Hematopoietic multipotent progenitor cell treated with erythropoietin and hydrocortisone succinate and interleukin-3 and kit ligand, for 17 days (in vitro differentiated cells): Measurements from ENCODE around the gene OGT.
"Not testable (repeated sequence)": the region's sequence is repeated elsewhere in the genome, so short reads cannot be mapped to it uniquely, and the experiment has no call there.

Experiments
- DNase-seq: peaks from one replicate; pipeline ENCODE4 v3.0.0-alpha.2; 2015; ENCODE audit warnings: low spot score

Gene OGT

GRCh38 chrX:71540801-71541200 is 7.9 kb downstream of the OGT start:
- DNase-seq = peak; percentile 21

DNA sequence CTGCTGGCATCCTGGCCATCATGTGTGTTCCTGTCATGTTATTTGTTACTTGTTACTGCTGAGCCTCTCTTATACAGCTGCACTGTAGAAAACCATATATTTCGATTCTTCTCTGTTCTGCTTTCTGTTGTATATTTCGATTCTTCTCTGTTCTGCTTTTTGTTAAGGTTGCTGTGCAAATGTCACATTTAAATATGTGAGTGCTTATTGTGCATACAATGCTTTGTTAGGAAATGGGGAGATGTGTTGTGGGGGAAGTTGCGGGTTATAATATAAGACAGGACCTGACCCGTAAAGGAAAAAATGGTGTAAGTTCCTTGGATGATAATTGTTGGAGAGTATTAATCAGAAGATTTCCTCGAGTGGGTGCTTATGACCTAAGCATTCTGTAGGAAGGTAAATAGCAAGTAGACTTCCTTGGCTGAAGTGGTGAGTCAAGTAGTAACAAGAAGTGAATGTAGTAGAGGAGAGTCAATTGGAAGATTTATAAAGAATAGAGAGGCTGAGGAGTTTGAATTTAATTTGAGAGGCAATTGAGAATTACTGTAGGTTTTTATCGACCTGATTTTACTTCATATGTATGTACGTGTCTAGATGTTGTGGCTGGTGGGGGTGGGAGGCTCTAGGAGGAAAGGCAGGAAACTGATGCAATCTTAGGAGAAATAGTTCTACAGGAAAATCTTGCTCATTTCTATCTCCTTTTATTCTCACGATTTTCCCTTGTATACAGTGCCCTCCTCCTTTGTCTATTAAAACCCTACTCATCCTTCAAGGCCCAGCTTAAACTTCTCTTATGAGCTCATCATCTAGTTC is 8.5 kb downstream of the OGT start:
- peak; percentile 24 for DNase-seq

DNA sequence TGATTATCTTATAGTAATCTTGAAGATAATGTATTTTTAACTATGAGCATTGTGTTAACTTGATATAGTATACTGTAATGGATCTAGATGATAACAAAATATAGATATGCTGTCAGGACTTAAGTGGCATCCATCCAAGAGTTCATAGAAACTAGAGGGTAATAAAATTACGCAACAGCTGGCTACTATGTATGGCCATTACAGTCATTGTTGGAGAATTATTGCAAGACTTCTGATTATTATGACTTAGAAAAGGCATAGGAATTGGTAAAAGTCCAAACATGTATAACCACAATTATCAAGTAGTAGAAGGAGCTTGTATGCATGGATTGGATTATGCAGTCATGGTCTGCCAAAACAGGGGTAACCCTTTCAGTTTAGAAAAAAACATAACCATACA is 9.5 kb downstream of the OGT start:
- DNase-seq = no peak

GRCh38 chrX:71542825-71543224 is 9.9 kb downstream of the OGT start:
- no peak for DNase-seq

GRCh38 chrX:71543316-71543715 is 10.4 kb downstream of the OGT start:
- no peak for DNase-seq

DNA sequence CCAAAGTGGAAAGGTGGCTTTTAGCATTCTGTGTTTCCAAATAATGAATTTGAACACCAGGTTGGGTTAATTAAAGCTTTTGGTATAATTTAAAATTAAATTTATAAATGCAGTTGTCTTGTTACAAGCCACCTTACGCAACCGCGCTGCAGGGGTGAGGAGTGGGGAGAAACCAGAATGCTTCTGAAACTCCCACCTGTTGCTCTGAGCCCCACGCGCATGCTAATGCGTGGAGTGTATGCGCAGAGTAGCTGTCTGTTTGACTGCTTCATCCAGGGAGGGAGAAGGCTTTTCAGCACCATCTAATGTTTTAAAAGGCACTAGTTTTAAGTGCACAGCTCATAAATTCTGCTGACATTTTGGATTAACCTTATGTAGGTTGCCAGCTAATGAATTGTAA is 12.5 kb downstream of the OGT start:
- no peak for DNase-seq

- no peak for DNase-seq
Measured at GRCh38 chrX:71546879-71547278, 14.0 kb downstream of the OGT start.

GRCh38 chrX:71547339-71547738 is 14.4 kb downstream of the OGT start:
- no peak for DNase-seq

DNA sequence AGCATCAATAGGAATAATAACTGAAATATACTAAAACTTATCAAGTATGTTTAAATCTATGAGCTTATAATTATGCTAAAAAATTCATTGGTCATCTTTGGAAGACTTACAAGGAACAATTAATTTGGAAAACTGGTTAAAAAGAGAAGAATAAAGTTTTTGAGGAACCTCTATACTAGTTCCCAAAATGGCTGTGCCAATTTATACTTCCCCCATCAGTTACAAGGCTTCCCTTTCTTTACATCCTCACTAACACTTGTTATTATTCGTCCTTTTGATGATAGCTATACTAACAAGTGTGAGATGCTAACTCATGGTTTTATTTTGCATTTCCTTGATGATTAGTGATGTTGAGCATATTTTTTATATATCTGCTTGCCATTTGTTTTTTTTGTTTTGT is 17.1 kb downstream of the OGT start:
- no peak for DNase-seq

DNA sequence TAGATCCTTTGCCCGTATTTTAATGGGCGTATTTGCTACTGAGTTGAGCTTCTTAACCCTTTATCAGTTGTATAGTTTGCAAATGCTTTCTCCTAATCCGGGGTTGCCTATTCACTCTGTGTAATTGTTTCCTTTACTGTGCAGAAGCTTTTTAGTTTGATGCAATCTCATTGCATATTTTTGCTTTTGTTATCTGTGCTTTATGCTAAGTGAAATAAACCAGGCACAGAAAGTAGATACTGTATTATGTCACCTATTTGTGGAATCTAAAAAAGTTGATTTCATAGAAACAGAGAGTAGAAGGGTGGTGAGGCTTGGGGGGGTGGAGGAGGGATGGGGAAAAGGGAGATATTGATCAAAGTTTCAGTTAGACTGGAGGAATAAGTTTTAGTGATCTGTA is 17.7 kb downstream of the OGT start:
- no peak for DNase-seq

- DNase-seq = no peak
Measured at GRCh38 chrX:71556036-71556435, 23.1 kb downstream of the OGT start.

- no peak for DNase-seq
Measured at GRCh38 chrX:71558920-71559319, 26.0 kb downstream of the OGT start.

- DNase-seq = not testable (repeated sequence)
Measured at GRCh38 chrX:71559773-71560172, 26.9 kb downstream of the OGT start.

GRCh38 chrX:71563921-71564320 is 31.0 kb downstream of the OGT start:
- peak; percentile 12 for DNase-seq

- DNase-seq = peak; percentile 85
Measured at GRCh38 chrX:71565474-71566041, 32.7 kb downstream of the OGT start.

- DNase-seq = not testable (repeated sequence)
Measured at GRCh38 chrX:71571390-71571789, 38.5 kb downstream of the OGT start.

DNA sequence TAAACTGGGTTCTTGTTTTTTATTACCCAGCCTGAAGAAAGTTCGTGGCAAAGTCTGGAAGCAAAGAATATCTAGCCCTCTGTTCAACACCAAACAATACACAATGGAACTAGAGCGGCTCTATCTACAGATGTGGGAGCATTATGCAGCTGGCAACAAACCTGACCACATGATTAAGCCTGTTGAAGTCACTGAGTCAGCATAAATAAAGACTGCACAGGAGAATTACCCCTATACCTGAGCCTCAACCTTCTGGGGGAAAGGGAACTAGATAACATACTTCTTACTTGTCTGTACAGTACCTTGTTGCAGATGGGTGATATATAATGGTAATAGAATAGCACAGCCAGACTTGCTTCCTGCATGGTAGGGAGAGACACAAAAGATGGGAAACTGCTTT is 40.7 kb downstream of the OGT start:
- DNase-seq = no peak

DNA sequence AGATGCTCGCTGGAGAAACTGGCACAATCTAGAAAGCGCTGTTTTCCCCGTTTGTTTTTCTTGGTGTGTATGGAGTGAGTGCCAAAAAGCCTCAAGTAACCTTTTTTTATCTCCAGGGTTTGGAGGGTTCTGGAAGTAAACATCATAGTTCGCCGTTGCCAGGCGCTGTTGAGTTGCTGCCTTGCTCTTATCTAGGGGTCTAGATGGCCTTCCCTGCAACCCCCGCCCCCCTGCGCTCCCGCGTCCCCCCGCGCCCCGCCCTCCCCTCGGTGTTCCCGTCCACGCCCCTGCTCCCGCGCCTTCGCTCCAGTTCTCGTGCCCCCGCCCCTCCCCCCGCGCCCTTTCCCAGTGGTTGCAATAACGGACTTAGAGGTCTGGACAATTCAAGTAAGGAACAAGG is 44.8 kb downstream of the OGT start:
- no peak for DNase-seq

DNA sequence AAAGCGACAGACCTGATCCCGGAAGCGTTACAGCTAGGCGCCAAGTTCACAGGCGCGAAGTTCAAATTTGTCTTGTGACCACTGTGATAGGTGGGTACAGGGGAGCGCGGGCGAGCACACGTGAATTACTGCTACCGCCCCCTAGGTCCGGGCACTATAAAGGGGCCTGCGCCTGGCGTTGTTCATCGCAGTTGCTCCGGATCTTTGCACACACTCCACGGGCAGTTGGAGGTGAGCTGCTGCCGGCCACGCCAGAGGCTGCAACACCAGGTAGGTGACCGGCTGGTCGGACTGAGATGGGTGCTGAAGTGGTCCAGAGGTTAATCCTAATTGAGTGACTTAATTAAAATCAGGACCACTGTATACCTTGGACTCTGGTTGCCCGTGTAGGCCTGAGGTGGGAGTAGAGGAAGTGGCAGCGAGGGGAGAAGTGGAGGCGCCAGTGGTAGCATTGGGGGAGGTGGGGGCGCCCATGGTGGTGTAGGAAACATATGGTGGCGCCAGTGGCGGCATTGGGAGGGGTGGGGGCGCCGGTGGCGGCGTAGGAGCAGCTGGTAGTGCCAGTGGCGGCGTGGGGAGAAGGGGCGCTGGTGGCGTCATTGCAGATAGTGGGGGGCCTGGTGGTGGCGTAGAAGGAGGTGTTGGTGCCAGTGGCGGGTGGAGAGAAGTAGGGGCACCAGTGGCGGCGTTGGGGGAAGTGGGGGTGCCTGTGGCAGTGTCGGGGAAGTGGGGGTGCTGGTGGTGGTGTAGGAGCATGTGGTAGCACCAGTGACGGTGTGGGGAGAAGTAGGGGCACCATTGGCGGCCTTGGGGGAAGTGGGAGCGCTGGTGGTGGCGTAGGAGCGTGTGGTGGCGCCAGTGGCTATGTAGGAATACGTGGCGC is 45.6 kb downstream of the OGT start, which contains the start of gene GCNA:
TSS of gene GCNA (plus strand) at position 185 of the 883 bp plus-strand sequence. CDS start 2,385 bp downstream, outside the sequence.
- no peak for DNase-seq

- DNase-seq = no peak
Measured at GRCh38 chrX:71579136-71579989, 46.5 kb downstream of the OGT start.

DNA sequence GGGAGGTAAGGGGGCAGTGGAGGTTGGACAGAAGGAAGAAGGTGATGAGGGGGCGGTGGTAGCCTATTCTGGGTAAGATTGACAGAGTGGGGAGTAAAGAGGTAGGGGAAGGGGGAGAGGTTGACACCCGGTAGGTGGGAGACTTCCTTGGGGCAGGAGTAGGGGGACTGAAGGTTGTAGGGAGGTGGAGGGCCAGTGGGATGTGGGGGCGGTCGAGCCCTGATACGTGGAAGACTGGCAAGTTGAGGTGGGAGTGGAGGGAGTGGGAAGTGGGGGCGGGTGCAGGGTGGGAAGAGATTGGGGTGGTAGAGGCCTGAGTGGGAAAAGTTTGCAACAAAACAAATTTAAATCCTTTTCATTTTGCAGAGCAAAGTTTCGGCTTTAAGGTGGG is 47.1 kb downstream of the OGT start:
- no peak for DNase-seq

GRCh38 chrX:71581210-71581609 is 48.3 kb downstream of the OGT start:
- no peak for DNase-seq
